Fibroblast of skin of back (primary cell): ENCODE data around the gene PRSS33. TPM values are rescaled to one million over a fixed set of nuclear protein-coding genes. Genes with fewer than 3 reads are reported as not detected.

ENCODE experiments used
- DNase-seq: peaks from one replicate; pipeline ENCODE4 v3.0.0-alpha.2; 2013
- polyA plus RNA-seq, 2 experiments: library from polyadenylated mRNA; unstranded; fragments of 120-200 nt; gene quantifications; one replicate each; pipeline ENCODE4 v1.2.1, GENCODE V29; 2013; ENCODE audit not compliant: insufficient read length in 2 of 2

Gene PRSS33, protein sequence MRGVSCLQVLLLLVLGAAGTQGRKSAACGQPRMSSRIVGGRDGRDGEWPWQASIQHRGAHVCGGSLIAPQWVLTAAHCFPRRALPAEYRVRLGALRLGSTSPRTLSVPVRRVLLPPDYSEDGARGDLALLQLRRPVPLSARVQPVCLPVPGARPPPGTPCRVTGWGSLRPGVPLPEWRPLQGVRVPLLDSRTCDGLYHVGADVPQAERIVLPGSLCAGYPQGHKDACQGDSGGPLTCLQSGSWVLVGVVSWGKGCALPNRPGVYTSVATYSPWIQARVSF
- polyA plus RNA-seq (2013, experiment 1 of 2; ENCODE audit: insufficient read length) = not detected
- polyA plus RNA-seq (2013, experiment 2 of 2; ENCODE audit: insufficient read length) = not detected

- DNase-seq = no peak
These were observed at the start of gene PRSS33 for GRCh38 chr16:2787406-2787805. TSS of gene PRSS33 (minus strand) at chr16:2787560. CDS start at chr16:2786547, 1,013 bp downstream.

- no peak for DNase-seq
These were observed 49.5 kb upstream of the PRSS33 start for GRCh38 chr16:2836646-2837508.

DNA sequence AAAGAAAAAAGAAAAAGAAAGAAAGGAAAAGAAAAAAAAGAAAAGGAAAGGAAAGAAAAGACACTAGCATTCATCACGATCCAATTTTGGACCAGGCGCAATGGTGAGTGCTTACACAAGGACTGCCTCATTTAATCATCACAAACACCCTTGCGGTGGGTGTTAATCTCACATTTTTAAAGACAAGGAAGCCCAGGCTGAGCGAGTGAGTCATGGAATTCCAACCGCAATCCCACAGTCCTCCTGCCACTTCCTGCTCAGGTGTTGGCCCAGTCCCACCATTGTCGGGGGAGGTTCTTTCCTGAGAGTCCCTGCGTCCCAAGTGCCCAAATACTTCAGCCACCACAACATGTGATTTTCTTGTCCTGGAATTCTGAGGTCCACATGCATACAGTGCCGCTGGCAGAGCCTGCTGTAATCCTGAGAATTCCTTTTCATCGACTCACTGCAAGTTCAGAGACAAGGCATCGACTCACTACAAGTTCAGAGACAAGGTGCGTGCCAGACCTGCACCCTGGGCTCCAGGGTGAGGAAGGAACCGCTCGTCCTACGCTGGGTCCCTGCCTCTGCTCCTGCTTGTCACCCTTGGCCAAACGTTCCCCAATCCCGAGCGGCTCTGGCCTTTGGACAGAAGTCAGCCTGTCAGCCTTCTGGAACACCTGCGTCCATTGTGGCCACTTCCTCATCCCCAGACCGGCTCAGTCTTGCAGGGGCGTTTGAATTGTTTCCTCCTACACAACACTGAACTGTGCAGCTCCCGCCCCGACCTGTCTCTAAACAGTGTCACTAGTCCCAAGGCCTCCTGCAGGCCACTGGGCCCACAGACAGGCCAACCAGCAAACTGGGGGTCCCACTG is 48.5 kb upstream of the PRSS33 start:
- DNase-seq = peak; percentile 97

- no peak for DNase-seq
These were observed 47.6 kb upstream of the PRSS33 start for GRCh38 chr16:2834968-2835367.

GRCh38 chr16:2833776-2834175 is 46.4 kb upstream of the PRSS33 start:
- no peak for DNase-seq

- DNase-seq = no peak
These were observed 43.8 kb upstream of the PRSS33 start for GRCh38 chr16:2831203-2831602.

- DNase-seq = no peak
These were observed 43.0 kb upstream of the PRSS33 start for GRCh38 chr16:2830355-2830695.

GRCh38 chr16:2829501-2830354 is 42.4 kb upstream of the PRSS33 start, which contains the start of gene ZG16B:
TSS of gene ZG16B (plus strand) at chr16:2830303. CDS start at chr16:2830442, 139 bp downstream.
- no peak for DNase-seq

DNA sequence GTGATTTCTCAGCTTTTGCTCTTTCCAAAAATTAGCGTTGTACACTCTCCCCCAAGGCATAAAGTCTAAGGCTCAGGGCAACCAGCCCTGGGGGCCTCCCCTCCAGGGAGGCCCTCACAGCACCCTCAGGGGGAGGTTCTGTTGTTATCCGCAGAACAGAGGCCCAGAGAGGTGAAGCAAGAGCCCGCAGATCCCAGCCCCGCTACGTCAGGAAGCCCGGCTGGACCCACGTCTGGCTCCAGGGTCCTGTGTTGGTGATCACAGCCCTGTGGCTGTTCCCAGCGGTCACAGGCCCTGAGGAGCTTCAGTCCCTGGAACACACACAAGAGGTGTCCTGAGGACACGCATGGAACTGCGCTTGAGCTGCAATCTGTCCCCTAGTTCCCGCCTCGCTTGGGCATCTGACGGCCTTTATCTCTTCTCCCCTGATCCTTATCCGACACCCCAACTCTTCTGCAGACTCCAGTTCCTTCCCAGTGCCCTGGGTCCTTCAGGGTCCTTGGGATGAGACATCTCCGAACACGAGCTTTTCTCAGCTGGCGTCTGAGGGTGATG is 41.6 kb upstream of the PRSS33 start:
- no peak for DNase-seq

- DNase-seq = no peak
These were observed 41.1 kb upstream of the PRSS33 start for GRCh38 chr16:2828521-2828840.

DNA sequence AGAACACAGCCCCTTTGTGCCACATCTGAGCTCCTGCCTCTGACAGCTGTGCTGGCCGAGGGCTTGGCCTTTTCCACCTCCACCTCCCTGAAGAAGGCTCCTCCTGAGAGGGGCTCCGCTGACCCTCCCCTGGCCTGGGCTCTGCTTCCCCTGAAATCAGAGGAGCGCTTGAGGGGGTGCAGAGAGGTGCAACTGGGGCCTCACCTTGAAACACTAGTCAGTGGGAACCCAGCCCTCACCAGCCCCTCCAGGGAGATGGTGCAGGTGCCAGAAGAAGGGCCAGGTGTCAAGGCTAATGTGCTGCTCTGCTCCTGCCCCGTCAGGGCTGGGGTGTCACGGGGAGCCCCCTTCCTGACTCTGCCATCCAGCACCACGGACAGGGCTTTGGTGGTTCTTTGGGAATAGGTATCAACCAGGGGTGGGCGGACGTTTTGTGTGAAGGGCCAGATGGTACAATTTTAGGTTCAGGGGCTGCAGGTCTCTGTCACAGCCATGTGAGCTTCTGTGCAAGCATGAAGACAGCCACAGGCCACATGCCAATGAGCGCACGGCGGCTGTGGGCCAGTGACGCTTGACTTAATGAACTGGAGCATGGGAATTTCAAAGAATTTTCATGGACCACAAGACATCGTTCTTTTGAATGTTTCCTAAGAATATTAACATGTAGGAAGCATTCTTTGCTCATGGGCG is 40.6 kb upstream of the PRSS33 start:
- DNase-seq = no peak

DNA sequence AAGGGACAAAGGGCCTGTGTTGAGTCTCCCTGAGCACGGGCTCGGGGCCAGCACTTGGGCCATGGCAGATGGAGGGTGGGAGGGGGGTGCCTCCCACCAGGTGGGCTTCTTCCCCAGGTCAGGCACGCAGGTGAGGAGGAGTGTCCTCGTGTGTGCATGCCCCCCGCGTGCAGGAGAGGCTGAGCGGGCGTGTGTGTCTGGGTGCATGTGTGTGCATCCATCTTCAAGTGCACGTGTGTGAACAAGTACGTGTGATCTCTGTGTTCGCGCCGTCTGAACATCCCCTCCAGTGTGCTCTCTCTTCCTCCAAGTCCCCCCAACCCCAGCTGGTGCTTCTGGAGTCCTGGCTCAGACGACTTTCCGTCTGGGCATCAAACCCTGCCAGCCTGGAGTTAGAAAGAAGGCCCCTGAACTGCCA is 40.0 kb upstream of the PRSS33 start:
- DNase-seq = no peak

DNA sequence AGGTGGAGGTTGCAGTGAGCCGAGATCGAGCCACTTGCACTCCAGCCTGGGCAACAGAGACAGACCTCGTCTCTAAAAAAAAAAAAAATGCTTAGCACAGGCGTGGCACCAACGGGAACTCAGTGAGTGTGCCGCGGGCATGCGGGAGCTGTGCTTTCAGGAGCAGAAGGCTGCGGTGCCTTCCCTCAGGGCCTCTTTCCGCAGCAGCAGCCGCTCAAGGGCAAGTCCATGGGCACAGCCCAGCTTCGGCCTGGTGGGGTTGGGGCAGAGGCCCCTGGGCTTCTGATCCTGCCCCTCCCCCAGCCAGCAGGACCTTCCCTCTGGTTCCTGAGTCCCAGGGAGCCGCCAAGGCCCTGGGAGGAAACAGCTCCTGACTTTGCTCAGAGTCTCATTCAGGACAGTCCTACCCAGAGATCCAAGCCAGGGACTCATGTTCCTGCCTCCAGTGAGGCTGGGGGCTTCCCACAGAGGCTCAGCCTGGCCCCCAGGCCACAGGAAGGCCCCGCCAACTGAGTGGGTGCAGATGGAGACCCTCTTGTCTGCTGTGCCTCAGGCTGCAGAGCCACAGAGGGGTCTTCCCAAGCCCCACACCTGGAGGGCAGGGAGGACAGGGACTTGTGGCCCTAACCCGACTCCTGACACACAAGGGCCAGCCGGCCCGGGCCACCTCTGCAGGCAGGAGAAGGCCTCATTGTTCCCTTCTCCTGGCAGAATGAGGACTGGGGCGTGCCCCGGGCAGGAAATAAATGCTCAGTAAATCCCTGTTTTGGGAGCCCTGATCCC is 39.4 kb upstream of the PRSS33 start:
- DNase-seq = no peak

- no peak for DNase-seq
These were observed 38.5 kb upstream of the PRSS33 start for GRCh38 chr16:2825906-2826305.

DNA sequence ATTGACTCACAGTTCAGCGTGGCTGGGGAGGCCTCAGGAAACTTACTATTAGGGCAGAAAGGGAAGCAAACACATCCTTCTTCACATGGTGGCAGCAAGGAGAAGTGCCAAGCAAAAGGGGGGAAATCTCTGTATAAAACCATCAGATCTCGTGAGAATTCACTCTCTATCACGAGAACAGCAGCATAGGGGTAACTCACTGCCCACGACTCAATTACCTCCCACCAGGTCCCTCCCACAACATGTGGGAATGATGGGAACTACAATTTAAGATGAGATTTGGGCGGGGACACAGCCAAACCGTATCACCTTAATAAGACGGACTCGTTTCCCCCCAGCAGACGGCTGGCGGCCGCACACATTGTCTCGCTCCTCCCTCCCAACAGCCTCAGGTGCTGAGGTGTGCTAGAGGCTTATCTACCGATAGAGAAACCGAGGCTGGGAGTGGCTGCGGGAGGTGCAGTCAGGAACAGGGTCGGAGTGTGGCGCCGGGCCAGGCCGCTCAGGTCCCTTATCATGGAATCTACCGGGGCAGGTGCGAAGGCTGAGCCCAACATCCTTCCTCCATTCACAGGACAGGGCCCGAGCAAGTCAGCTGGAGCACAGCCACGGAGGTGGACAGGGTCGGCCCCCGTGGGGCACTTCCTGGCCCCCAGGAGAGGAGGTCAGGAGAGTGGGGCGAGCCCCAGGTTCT is 37.8 kb upstream of the PRSS33 start:
- no peak for DNase-seq

GRCh38 chr16:2824626-2825025 is 37.3 kb upstream of the PRSS33 start:
- DNase-seq = no peak

DNA sequence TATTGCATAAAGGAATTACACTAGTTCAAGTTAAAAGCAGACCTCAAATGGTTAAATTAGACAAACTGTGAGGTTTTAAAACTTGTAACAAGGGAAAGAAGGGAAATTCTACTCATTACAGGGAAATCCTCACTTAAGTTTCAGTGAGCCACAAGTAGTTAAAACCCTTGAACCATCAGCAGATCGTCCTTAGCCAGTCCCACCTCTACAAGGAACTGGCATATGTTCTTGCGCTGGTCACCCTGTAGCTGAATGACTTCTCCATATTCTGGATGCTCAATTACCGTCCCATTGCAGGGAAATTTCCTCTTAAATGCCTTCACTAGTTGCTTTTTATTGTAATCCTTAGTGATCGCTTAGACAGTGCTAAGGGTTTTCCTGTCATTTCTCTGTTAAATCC is 35.1 kb upstream of the PRSS33 start:
- DNase-seq = no peak

DNA sequence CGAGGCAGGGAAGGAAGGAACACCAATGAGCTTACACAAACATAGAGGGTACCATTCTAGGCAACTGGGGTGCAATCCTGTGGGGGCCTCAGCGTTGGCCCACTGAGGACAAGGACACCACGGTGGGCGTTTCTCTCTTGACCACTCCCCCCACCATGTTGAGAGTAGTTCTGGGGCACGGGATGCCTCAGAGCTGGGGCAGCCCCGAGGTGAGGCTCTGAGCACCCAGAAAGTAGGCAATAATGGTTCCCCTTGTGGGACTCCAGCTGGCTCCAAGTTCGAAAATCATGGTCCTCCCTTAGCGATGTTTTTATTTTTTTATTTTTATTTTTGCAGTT is 34.8 kb upstream of the PRSS33 start:
- no peak for DNase-seq

DNA sequence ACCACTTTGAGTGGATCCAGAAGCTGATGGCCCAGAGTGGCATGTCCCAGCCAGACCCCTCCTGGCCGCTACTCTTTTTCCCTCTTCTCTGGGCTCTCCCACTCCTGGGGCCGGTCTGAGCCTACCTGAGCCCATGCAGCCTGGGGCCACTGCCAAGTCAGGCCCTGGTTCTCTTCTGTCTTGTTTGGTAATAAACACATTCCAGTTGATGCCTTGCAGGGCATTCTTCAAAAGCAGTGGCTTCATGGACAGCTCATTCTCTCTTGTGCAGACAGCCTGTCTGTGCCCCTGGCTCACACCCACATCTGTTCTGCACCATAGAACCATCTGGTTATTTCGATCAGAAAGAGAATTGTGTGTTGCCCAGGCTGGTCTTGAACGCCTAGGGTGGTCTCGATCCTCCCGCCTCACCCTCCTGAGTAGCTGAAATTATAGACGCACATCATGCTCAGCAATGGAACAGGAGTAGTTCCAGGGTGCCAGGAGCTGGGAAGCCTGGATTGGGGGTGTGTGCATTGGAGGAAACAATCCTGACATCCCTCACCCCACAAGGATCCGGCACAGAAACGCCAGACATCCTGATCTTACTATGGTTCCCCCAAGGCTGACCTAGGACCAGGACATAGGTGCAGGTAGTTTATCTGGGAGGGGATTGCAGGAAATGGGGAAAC is 34.3 kb upstream of the PRSS33 start:
- no peak for DNase-seq
